ENCODE data around the gene SRPRA.

GRCh38 chr11:126267650-126268049 is 1.0 kb downstream of the SRPRA start:
- TF ChIP-seq LEF1 (IDR thresholded peaks at IDR 0.05; ENCODE audit: borderline replicate concordance), result no peak
- TF ChIP-seq FOXA1 (IDR thresholded peaks at IDR 0.05), result no peak
- no peak for TF ChIP-seq FOXK2 (IDR thresholded peaks at IDR 0.05)
- no peak for TF ChIP-seq TARDBP (IDR thresholded peaks at IDR 0.05)
- no peak for TF ChIP-seq NFRKB (IDR thresholded peaks at IDR 0.05)
- no peak for TF ChIP-seq SP1 (IDR thresholded peaks at IDR 0.05)
- TF ChIP-seq SUZ12 (IDR thresholded peaks at IDR 0.05), result no peak
- no peak for TF ChIP-seq ARNT (IDR thresholded peaks at IDR 0.05)
- no peak for TF ChIP-seq BHLHE40 (IDR thresholded peaks at IDR 0.05; ENCODE audit: borderline replicate concordance)
- no peak for TF ChIP-seq FOXM1 (IDR thresholded peaks at IDR 0.05; ENCODE audit: borderline replicate concordance)

Data from HEK293T (cell line).